ENCODE results near the gene UBQLN1.

Gene UBQLN1

DNA sequence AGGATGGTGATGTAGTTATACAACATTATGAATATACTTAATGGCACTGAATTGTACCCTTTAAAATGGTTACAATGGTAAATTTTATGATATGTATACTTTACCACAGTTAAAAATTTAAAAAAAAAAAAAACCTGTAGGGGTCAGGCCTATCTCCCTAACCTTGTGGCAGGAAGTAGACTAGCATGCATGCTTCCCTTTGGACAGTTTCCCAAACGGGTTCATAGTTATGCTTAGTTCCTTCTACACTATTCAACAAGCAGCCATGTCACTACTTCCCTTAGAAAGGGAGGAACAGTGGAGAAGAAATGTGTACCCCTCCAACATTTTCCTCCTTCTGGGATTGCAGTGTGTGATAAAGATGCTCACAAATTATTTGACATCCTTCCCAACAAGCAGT lies 52.3 kb downstream of the UBQLN1 start:
- H3K4me3 ChIP-seq (ENCODE audit: low read length): no peak overlapping the region
- no peak overlapping the region for H3K4me2 ChIP-seq (ENCODE audit: low read length)
- H3K9me2 ChIP-seq (replicated peaks; ENCODE audit: control insufficient read depth, low read length): no peaks in the 10 kb centered on the region
- H3K36me3 ChIP-seq (ENCODE audit: control insufficient read depth, low read length): peaks cover 76% of the 10 kb centered on the region
- no peaks in the 10 kb centered on the region for H3K9me3 ChIP-seq (ENCODE audit: control insufficient read depth, insufficient read depth, low read length)
- H3K4me1 ChIP-seq (ENCODE audit: control insufficient read depth, low read length): no peaks in the 10 kb centered on the region
- H3K27ac ChIP-seq (ENCODE audit: low read depth, low read length): no peak overlapping the region
- no peaks in the 10 kb centered on the region for H4K20me1 ChIP-seq (ENCODE audit: control insufficient read depth, insufficient read depth, low read depth, low read length)
- H3F3A ChIP-seq (ENCODE audit: control insufficient read depth, insufficient read depth): no peaks in the 10 kb centered on the region
- no peaks in the 10 kb centered on the region for H3K79me2 ChIP-seq (ENCODE audit: control insufficient read depth, low read length)
- TF ChIP-seq EZH2phosphoT487 (IDR thresholded peaks at IDR 0.05; ENCODE audit: borderline replicate concordance, low read length): no peak
- TF ChIP-seq, protein P1, sequence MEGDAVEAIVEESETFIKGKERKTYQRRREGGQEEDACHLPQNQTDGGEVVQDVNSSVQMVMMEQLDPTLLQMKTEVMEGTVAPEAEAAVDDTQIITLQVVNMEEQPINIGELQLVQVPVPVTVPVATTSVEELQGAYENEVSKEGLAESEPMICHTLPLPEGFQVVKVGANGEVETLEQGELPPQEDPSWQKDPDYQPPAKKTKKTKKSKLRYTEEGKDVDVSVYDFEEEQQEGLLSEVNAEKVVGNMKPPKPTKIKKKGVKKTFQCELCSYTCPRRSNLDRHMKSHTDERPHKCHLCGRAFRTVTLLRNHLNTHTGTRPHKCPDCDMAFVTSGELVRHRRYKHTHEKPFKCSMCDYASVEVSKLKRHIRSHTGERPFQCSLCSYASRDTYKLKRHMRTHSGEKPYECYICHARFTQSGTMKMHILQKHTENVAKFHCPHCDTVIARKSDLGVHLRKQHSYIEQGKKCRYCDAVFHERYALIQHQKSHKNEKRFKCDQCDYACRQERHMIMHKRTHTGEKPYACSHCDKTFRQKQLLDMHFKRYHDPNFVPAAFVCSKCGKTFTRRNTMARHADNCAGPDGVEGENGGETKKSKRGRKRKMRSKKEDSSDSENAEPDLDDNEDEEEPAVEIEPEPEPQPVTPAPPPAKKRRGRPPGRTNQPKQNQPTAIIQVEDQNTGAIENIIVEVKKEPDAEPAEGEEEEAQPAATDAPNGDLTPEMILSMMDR (IDR thresholded peaks at IDR 0.05; ENCODE audit: low read depth, low read length, poor library complexity, severe bottlenecking): no peak
- no peaks in the 10 kb centered on the region for H3K27me3 ChIP-seq (ENCODE audit: control insufficient read depth, low read length)

DNA sequence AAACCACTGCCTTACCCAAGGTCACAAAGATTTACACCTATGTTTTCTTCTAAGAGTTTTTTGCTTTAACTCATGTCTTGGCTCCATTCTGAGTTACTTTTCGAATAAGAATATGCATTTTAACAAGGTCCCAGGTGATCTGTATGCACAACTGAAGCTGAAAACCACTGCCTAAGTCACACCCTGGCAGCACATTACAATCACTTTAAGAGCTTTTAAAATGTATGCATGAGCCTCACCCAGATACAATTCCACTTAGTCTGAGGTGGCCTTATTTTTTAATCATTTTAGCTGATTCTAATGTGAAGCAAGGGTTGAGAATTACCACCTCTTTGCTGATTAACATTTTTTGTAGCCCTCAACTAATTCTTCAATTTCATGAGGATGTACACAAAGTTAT lies 55.3 kb downstream of the UBQLN1 start:
- TF ChIP-seq, protein P1 (IDR thresholded peaks at IDR 0.05; ENCODE audit: low read depth, low read length, poor library complexity, severe bottlenecking): no peak
- no peak for TF ChIP-seq EZH2phosphoT487 (IDR thresholded peaks at IDR 0.05; ENCODE audit: borderline replicate concordance, low read length)
- H3F3A ChIP-seq (ENCODE audit: control insufficient read depth, insufficient read depth): no peaks in the 10 kb centered on the region
- no peak overlapping the region for H3K4me3 ChIP-seq (ENCODE audit: low read length)
- no peaks in the 10 kb centered on the region for H4K20me1 ChIP-seq (ENCODE audit: control insufficient read depth, insufficient read depth, low read depth, low read length)
- no peaks in the 10 kb centered on the region for H3K9me2 ChIP-seq (replicated peaks; ENCODE audit: control insufficient read depth, low read length)
- H3K27ac ChIP-seq (ENCODE audit: low read depth, low read length): no peak overlapping the region
- no peak overlapping the region for H3K4me2 ChIP-seq (ENCODE audit: low read length)
- peaks cover 51% of the 10 kb centered on the region for H3K36me3 ChIP-seq (ENCODE audit: control insufficient read depth, low read length)
- no peaks in the 10 kb centered on the region for H3K9me3 ChIP-seq (ENCODE audit: control insufficient read depth, insufficient read depth, low read length)
- no peaks in the 10 kb centered on the region; the same call in 1 of the 2 replicates for H3K4me1 ChIP-seq (ENCODE audit: control insufficient read depth, low read length)
- no peaks in the 10 kb centered on the region for H3K27me3 ChIP-seq (ENCODE audit: control insufficient read depth, low read length)
- H3K79me2 ChIP-seq (ENCODE audit: control insufficient read depth, low read length): no peaks in the 10 kb centered on the region

DNA sequence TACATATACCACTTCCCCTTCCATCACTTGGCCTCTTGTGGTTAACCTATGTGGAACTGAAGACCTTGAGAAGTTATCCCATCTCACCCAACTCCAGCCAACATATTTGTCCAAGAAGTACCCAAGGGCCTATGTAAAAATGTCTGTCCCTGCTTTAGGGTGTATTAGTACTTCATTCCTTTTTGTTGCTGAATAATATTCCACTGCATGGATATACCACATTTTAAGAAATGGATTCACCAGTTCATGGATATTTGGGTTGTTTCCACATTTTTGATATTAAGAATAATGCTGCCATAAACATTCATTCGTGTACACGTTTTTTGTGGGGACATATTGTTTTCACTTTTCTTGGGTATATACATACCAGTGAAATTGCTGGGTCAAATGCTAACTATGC lies 56.2 kb downstream of the UBQLN1 start:
- no peaks in the 10 kb centered on the region for H3K9me2 ChIP-seq (replicated peaks; ENCODE audit: control insufficient read depth, low read length)
- H3K4me3 ChIP-seq (ENCODE audit: low read length): no peak overlapping the region
- no peak for TF ChIP-seq EZH2phosphoT487 (IDR thresholded peaks at IDR 0.05; ENCODE audit: borderline replicate concordance, low read length)
- TF ChIP-seq, protein P1 (IDR thresholded peaks at IDR 0.05; ENCODE audit: low read depth, low read length, poor library complexity, severe bottlenecking): no peak
- no peaks in the 10 kb centered on the region for H3K79me2 ChIP-seq (ENCODE audit: control insufficient read depth, low read length)
- H3F3A ChIP-seq (ENCODE audit: control insufficient read depth, insufficient read depth): no peaks in the 10 kb centered on the region
- no peaks in the 10 kb centered on the region for H3K9me3 ChIP-seq (ENCODE audit: control insufficient read depth, insufficient read depth, low read length)
- H3K27me3 ChIP-seq (ENCODE audit: control insufficient read depth, low read length): no peaks in the 10 kb centered on the region
- H3K36me3 ChIP-seq (ENCODE audit: control insufficient read depth, low read length): peaks cover 42% of the 10 kb centered on the region
- H4K20me1 ChIP-seq (ENCODE audit: control insufficient read depth, insufficient read depth, low read depth, low read length): no peaks in the 10 kb centered on the region
- no peak overlapping the region for H3K27ac ChIP-seq (ENCODE audit: low read depth, low read length)
- no peak overlapping the region for H3K4me2 ChIP-seq (ENCODE audit: low read length)
- no peaks in the 10 kb centered on the region; the same call in 1 of the 2 replicates for H3K4me1 ChIP-seq (ENCODE audit: control insufficient read depth, low read length)
